H9 (cell line): Measurements from ENCODE around the gene ZNF813. TPM values are rescaled to one million over a fixed set of nuclear protein-coding genes. Genes with fewer than 3 reads are reported as not detected.

Source experiments
- DNase-seq: peaks from one replicate; pipeline ENCODE4 v3.0.0-alpha.2; 2017
- H2AFZ ChIP-seq: one replicate; pipeline ENCODE4 v1.6.1; 2013; ENCODE audit warnings: mild to moderate bottlenecking, low read length, control low read depth, moderate library complexity
- H2AK5ac ChIP-seq: 2 replicates; pipeline ENCODE4 v1.6.1; 2013; ENCODE audit warnings: low read length, control low read depth, mixed read lengths; ENCODE audit not compliant: insufficient read length
- H2BK120ac ChIP-seq: one replicate; pipeline ENCODE4 v1.6.1; 2013; ENCODE audit warnings: low read depth, mild to moderate bottlenecking, low read length, control low read depth, inconsistent platforms; ENCODE audit not compliant: poor library complexity, severe bottlenecking
- H2BK12ac ChIP-seq: 2 replicates; pipeline ENCODE4 v1.6.1; 2013; ENCODE audit warnings: low read length, control low read depth, mixed read lengths, low read depth; ENCODE audit not compliant: insufficient read length
- H2BK15ac ChIP-seq: 2 replicates; pipeline ENCODE4 v1.6.1; 2013; ENCODE audit warnings: low read depth, low read length, control low read depth
- H2BK20ac ChIP-seq: one replicate; pipeline ENCODE4 v1.6.1; 2013; ENCODE audit warnings: low read depth, mild to moderate bottlenecking, low read length, control low read depth, inconsistent platforms; ENCODE audit not compliant: poor library complexity, severe bottlenecking
- H2BK5ac ChIP-seq: 2 replicates; pipeline ENCODE4 v1.6.1; 2013; ENCODE audit warnings: low read length, control low read depth, mixed read lengths; ENCODE audit not compliant: insufficient read length
- H3K14ac ChIP-seq: 2 replicates; pipeline ENCODE4 v1.6.1; 2013; ENCODE audit warnings: low read length, control low read depth; ENCODE audit not compliant: insufficient read depth
- H3K18ac ChIP-seq: 2 replicates; pipeline ENCODE4 v1.6.1; 2013; ENCODE audit warnings: low read depth, mild to moderate bottlenecking, mixed read lengths, low read length, control low read depth; ENCODE audit not compliant: insufficient read length
- H3K23ac ChIP-seq: 2 replicates; pipeline ENCODE4 v1.6.1; 2013; ENCODE audit warnings: low read length, control low read depth, mixed read lengths, low read depth; ENCODE audit not compliant: insufficient read length
- H3K23me2 ChIP-seq: 2 replicates; pipeline ENCODE4 v1.6.1; 2013; ENCODE audit warnings: low read depth, mild to moderate bottlenecking, mixed read lengths, low read length, control low read depth; ENCODE audit not compliant: insufficient read length, poor library complexity, severe bottlenecking
- H3K27ac ChIP-seq: 2 replicates; pipeline ENCODE4 v1.5.1; 2013; ENCODE audit warnings: low read length, control low read depth, mixed read lengths, low read depth; ENCODE audit not compliant: insufficient read length
- H3K27me3 ChIP-seq: 2 replicates; pipeline ENCODE4 v1.6.1; 2013; ENCODE audit warnings: low read length, control low read depth, inconsistent platforms; ENCODE audit not compliant: insufficient read depth
- H3K4ac ChIP-seq: 2 replicates; pipeline ENCODE4 v1.6.1; 2013; ENCODE audit warnings: low read depth, mild to moderate bottlenecking, control low read depth, inconsistent platforms, low read length, moderate library complexity
- H3K4me1 ChIP-seq: 2 replicates; pipeline ENCODE4 v1.6.1; 2013; ENCODE audit warnings: low read length, control low read depth, inconsistent platforms; ENCODE audit not compliant: insufficient read depth
- H3K4me2 ChIP-seq: 2 replicates; pipeline ENCODE4 v1.6.1; 2013; ENCODE audit warnings: low read length, control low read depth, mixed read lengths; ENCODE audit not compliant: insufficient read length, insufficient read depth
- H3K56ac ChIP-seq: 2 replicates; pipeline ENCODE4 v1.6.1; 2013; ENCODE audit warnings: low read depth, mild to moderate bottlenecking, mixed read lengths, low read length, control low read depth; ENCODE audit not compliant: insufficient read length
- H3K79me1 ChIP-seq: 2 replicates; pipeline ENCODE4 v1.6.1; 2013; ENCODE audit warnings: low read depth, mild to moderate bottlenecking, moderate library complexity, low read length, control low read depth, inconsistent platforms; ENCODE audit not compliant: insufficient read depth, poor library complexity, severe bottlenecking
- H3K79me2 ChIP-seq: 2 replicates; pipeline ENCODE4 v1.6.1; 2013; ENCODE audit warnings: low read length, control low read depth, inconsistent platforms; ENCODE audit not compliant: insufficient read depth
- H3K9ac ChIP-seq: 2 replicates; pipeline ENCODE4 v1.6.1; 2013; ENCODE audit warnings: low read length, control low read depth, mixed read lengths; ENCODE audit not compliant: insufficient read length; ENCODE audit errors: extremely low read depth
- H3K9me3 ChIP-seq: one replicate; pipeline ENCODE4 v1.6.1; 2013; ENCODE audit warnings: low read depth, low read length, inconsistent platforms; ENCODE audit not compliant: control insufficient read depth
- H3T11ph ChIP-seq: one replicate; pipeline ENCODE4 v1.6.1; 2013; ENCODE audit warnings: mild to moderate bottlenecking, low read length, control low read depth, inconsistent platforms
- H4K20me1 ChIP-seq: one replicate; pipeline ENCODE4 v1.6.1; 2013; ENCODE audit not compliant: control insufficient read depth, insufficient read length, insufficient read depth
- H4K5ac ChIP-seq: 2 replicates; pipeline ENCODE4 v1.6.1; 2013; ENCODE audit warnings: low read depth, mild to moderate bottlenecking, mixed read lengths, low read length, control low read depth; ENCODE audit not compliant: insufficient read length
- H4K8ac ChIP-seq: replicated peaks from 2 replicates; pipeline ENCODE4 v1.6.1; 2013; ENCODE audit warnings: low read length, control low read depth, mixed read lengths, low read depth; ENCODE audit not compliant: insufficient read length
- H4K91ac ChIP-seq: 2 replicates; pipeline ENCODE4 v1.6.1; 2013; ENCODE audit warnings: low read depth, mild to moderate bottlenecking, moderate library complexity, mixed read lengths, low read length, control low read depth; ENCODE audit not compliant: insufficient read length
- H3K27ac Mint-ChIP-seq, 3 experiments: 2 replicates in 2 of 3; 3 replicates in 1 of 3; pipeline ENCODE4 v1.8.0; 2020 to 2021; ENCODE audit warnings: mixed read lengths in 3 of 3, mild to moderate bottlenecking in 1 of 3, moderate library complexity in 1 of 3
- H3K27me3 Mint-ChIP-seq: 2 replicates; pipeline ENCODE4 v1.8.0; 2021; ENCODE audit warnings: low read depth, mild to moderate bottlenecking, moderate library complexity, mixed read lengths
- H3K36me3 Mint-ChIP-seq, 3 experiments: 2 replicates in 2 of 3; 3 replicates in 1 of 3; pipeline ENCODE4 v1.8.0; 2020 to 2021; ENCODE audit warnings: low read depth in 3 of 3, mixed read lengths in 3 of 3; ENCODE audit not compliant: insufficient read depth in 1 of 3
- H3K4me1 Mint-ChIP-seq, 2 experiments: 2 replicates each; pipeline ENCODE4 v1.8.0; 2020; ENCODE audit warnings: mixed read lengths in 2 of 2
- H3K4me3 Mint-ChIP-seq, 2 experiments: 2 replicates in 1 of 2; 3 replicates in 1 of 2; pipeline ENCODE4 v1.8.0; 2020 to 2021; ENCODE audit warnings: mild to moderate bottlenecking in 2 of 2, mixed read lengths in 2 of 2, moderate library complexity in 1 of 2
- H3K9me3 Mint-ChIP-seq, 2 experiments: 2 replicates in 1 of 2; 3 replicates in 1 of 2; pipeline ENCODE4 v1.8.0; 2020; ENCODE audit warnings: mild to moderate bottlenecking in 2 of 2, mixed read lengths in 2 of 2, moderate library complexity in 1 of 2
- WGBS: extraction: QIAGEN DNeasy Blood & Tissue Kit; methylation state at CpG from one replicate; pipeline ENCODE4 v1.1.7; 2013; ENCODE audit warnings: missing lambda C conversion rate, low lambda C conversion rate, mixed read lengths; ENCODE audit not compliant: insufficient read length; ENCODE audit errors: extremely low coverage; 5-methylcytosine and 5-hydroxymethylcytosine counted together
- total RNA-seq: library from RNA; stranded (reverse); gene quantifications from 2 replicates; pipeline ENCODE4 v1.2.1, GENCODE V29; 2021
- TF ChIP-seq, protein P1 (sequence below): fragments of 200-600 bp; sonication (generic); conservative IDR thresholded peaks from 3 replicates; pipeline ENCODE4 v1.8.0; 2021; ENCODE audit warnings: antibody characterized with exemption, mild to moderate bottlenecking

The ZNF813 gene
- total RNA-seq, 1 experiment from 2014 or later: 17.3 TPM

DNA sequence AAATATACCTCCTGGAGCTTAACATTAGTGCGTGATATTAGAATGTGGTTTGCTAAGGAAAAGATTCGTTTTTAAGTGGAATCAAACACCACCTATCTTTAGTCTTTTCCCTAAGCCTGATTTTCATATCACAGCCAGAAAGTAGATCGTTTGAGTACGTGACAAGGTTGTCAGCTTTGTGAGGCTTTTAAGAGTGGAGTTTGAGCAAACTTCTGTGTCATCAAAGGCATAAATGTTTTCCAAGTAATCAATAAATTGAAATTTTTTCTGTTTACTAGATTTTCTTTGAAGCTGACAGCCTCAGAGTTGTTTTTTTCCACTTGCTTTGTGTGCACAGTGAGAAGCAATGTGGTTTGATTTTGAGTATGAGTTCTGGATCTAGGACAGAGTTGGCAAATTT, 63.9 kb downstream of the ZNF813 start:
- Histone ChIP-seq H2BK5ac (no peak overlapping the region), H4K91ac (no peak overlapping the region), H3K9me3 (no peaks in the 10 kb centered on the region), H2BK12ac (no peak overlapping the region), H2AFZ (no peak overlapping the region), H3K4me2 (no peak overlapping the region), H2BK120ac (no peak overlapping the region), H3T11ph (no peak overlapping the region), H3K9ac (no peak overlapping the region), H3K27ac (no peak overlapping the region), H2AK5ac (no peak overlapping the region), H3K14ac (no peak overlapping the region), H4K8ac (no peak overlapping the region), H3K79me1 (peaks cover 5% of the 10 kb centered on the region), H3K18ac (no peak overlapping the region), H4K5ac (no peak overlapping the region), H2BK20ac (no peak overlapping the region), H3K56ac (no peak overlapping the region), H2BK15ac (no peak overlapping the region), H4K20me1 (no peaks in the 10 kb centered on the region), H3K23ac (no peak overlapping the region), H3K4ac (no peak overlapping the region), H3K79me2 (no peaks in the 10 kb centered on the region), H3K23me2 (peaks cover 3% of the 10 kb centered on the region), H3K27me3 (no peaks in the 10 kb centered on the region), H3K4me1 (no peaks in the 10 kb centered on the region)
- Mint-ChIP-seq H3K27me3 (no peaks in the 10 kb centered on the region), H3K4me1 (no peaks in the 10 kb centered on the region), H3K9me3 (no peaks in the 10 kb centered on the region), H3K27ac (no peak overlapping the region), H3K4me3 (no peak overlapping the region), H3K36me3 (peaks cover 11 to 43% (median 39%) of the 10 kb centered on the region in 3 experiments; a peak in 6 of 7 replicates)
- TF ChIP-seq, protein P1, sequence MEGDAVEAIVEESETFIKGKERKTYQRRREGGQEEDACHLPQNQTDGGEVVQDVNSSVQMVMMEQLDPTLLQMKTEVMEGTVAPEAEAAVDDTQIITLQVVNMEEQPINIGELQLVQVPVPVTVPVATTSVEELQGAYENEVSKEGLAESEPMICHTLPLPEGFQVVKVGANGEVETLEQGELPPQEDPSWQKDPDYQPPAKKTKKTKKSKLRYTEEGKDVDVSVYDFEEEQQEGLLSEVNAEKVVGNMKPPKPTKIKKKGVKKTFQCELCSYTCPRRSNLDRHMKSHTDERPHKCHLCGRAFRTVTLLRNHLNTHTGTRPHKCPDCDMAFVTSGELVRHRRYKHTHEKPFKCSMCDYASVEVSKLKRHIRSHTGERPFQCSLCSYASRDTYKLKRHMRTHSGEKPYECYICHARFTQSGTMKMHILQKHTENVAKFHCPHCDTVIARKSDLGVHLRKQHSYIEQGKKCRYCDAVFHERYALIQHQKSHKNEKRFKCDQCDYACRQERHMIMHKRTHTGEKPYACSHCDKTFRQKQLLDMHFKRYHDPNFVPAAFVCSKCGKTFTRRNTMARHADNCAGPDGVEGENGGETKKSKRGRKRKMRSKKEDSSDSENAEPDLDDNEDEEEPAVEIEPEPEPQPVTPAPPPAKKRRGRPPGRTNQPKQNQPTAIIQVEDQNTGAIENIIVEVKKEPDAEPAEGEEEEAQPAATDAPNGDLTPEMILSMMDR: no peak
- WGBS: no CpG with 5 or more reads among the region's 4 CpGs
- no peak for DNase-seq
